ENCODE results near the gene SPTLC3.

Gene SPTLC3

DNA sequence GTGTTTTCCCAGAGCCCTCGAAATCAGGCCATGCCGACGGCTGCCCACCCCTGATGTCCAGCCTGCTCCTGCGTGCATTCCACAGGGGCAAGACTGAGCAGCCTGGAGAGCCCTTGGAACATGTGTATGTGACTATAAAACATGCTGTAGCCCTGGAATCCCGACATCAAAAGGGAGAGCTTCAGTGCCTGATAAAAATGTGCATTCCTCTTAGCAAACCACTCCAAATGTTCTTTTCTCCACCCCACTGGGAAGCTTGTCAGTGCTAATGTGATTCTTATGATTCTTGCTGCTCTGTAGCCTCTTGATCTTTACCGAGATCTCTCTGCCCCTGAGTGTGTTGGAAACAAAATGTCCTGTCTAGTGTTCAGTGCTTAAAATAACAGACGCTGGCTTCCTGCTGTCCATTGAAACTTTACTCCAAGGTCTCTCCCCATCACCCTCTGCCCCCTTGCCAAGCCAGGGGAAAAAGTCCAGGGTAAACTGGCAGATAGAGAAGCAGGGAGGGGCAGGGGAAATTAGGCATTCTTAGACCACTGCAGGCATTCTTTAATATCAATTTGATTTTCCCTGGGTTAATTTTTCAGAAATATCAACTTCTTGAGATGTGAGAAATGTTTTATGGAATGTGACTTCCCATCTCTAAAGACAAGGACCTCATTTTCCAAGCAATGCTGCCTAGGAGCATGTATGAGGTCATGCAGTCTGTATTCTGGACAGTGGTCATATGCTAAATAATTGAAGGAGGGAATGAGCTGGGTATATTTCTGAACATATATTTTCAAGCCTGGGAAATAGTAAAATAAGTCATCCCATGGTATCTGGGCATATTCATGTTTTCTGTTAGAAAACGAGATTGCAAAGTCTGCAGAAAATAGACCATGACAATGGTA is 138.5 kb downstream of the SPTLC3 start:
- DNase-seq = no peak

DNA sequence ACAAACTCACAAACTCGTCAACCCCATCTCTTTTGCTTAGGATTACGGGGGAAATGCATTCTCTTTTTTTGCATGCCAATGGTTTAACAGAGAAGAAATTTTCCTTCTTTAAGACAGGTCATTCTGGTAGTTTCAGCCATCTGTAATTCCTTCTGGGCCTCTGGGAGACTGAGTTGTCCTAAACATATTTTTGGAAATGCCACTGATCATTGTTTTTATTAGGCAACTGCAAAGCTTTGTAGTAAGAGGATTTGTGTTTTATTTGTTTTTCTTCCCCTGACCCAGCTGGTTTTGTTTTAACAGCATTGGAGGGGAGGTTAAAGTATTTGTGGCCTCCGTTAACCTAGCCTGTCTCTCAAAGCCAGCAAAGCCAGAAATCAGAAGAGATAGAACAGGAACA is 139.2 kb downstream of the SPTLC3 start:
- DNase-seq = no peak

- DNase-seq = no peak
Measured at GRCh38 chr20:13148402-13148801, 139.6 kb downstream of the SPTLC3 start.

GRCh38 chr20:13148961-13149360 is 140.2 kb downstream of the SPTLC3 start:
- DNase-seq = no peak

DNA sequence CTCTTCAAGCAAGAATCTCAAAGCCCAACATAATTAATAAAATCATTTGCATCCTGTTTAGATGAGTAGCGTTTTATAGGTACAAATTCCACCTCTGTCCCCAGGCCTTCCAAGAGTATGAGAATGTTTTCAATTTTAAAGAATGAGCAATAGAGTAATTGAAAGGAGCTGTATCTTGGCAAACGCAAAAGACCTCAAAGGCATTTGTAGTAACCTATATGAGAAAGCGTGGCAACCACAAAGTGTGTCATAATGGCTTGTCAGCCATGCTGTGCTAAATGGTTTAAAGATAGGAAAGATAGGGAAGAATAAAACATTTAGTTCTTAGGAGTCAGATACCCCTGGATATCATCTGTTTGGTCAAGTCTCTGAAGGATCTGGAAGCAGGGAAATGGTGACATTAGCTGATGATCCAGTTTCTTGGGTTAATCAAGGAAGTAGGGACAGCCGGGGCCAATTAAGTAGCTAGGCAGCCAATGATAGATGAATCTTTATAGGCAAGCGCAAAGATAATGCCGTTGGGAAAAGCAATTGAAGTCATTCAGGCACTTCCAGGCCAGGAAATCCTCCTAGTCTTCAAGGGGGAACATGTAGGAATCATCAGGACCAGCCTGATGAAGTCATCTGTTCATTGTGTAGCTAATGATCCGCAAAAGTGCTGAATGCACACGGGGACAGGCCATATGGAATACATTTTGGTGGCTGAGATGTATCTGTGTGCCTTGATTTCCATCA is 140.8 kb downstream of the SPTLC3 start:
- DNase-seq = no peak

DNA sequence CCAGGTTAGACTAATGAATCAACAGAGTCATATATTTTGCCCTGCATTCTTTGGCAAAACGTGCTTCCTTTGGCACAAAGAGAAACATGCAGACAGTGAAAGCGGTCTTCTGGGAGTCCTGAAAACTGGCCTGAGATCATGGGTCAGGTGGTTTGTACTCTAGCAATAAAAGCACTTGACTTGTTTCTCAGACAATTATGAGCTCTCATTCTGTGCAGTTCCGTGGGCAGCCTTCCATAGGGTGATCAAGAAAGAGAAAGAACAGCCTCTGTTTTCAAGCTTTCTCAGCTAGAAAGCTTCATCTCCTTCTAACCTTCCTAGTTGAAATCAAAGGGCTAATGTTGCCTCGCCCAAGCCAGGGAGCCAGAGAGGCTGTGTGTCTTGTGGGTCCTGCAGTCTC is 149.6 kb downstream of the SPTLC3 start:
- DNase-seq = no peak

- DNase-seq = no peak
Measured at GRCh38 chr20:13159889-13160288, 151.1 kb downstream of the SPTLC3 start.

DNA sequence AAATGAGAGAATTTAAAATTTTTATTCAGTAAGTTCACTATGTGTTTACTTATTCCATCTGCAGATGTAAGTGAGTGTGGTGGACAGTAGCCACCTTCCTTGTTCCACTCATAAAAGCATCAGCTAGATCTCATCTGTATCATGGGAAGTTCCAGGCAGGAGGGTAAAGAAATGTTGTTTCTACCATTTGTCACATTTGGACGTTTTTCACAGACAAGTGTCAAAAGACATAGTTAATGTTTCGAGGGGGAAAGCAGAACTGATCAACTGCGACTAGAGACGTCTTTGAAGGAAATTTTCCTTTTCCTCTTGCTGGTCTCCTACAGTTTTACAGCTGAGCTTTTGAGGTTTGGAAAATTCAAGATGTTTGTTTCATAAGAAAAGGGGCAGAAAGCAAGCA is 156.4 kb downstream of the SPTLC3 start:
- DNase-seq = no peak

GRCh38 chr20:13166011-13166410 is 157.2 kb downstream of the SPTLC3 start:
- DNase-seq = no peak

DNA sequence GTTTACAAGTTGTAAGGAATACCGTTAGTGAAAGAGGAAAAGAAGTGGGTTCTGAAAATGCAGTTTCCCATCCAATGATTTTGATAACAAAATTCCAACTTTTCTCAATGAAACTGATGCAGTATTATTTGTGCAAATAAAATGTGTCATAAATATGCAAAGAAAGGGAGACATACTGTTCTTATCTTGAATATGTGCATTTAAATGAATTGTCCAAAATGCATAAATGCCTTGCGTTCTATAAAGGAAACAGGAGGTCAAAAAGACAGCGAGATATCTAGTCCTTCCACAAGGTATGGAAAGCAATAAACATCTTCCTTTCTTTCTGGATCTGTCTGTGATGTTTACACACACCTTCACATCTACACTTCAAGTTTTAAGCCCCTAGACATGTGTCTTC is 157.7 kb downstream of the SPTLC3 start:
- no peak for DNase-seq

DNA sequence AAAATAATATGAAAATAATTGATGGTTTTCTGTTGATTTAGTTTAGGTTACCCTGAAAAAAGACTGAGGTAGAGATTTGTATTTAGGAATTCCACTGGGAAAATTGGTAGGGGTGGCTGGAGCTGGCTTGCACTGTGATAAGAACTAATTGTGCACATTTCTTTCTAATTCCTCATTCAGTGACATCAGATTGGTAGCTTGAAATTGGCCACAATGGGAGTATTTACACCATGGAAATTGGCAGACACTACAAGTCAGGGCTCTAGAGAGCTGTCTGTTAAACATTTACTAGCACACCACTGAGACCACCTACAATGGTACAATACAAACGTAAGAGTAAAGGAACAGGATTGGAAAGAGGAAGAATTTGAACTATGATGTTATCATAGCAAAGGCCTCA is 160.3 kb downstream of the SPTLC3 start:
- DNase-seq = no peak

GRCh38 chr20:13170771-13171170 is 162.0 kb downstream of the SPTLC3 start:
- no peak for DNase-seq

- no peak for DNase-seq
Measured at GRCh38 chr20:13173201-13173600, 164.4 kb downstream of the SPTLC3 start.

DNA sequence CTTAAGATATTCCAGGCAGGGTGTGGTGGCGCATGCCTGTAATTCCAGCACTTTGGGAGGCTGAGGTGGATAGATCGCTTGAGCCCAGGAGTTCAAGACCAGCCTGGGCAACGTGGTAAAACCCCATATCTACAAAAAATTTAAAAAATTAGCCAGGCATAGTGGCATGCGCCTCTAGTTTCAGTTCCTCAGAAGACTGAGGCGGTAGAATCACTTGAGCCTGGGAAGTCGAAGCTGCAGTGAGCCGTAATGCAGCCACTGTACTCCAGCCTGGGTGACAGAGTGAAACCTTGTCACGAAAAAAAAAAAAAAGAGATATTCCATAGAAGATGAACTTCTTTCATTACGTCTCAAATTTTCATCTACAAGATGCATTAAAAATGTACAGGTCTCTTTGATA is 165.6 kb downstream of the SPTLC3 start:
- no peak for DNase-seq

- DNase-seq = no peak
Measured at GRCh38 chr20:13180986-13181889, 172.5 kb downstream of the SPTLC3 start.

GRCh38 chr20:13183005-13183404 is 174.2 kb downstream of the SPTLC3 start:
- no peak for DNase-seq

DNA sequence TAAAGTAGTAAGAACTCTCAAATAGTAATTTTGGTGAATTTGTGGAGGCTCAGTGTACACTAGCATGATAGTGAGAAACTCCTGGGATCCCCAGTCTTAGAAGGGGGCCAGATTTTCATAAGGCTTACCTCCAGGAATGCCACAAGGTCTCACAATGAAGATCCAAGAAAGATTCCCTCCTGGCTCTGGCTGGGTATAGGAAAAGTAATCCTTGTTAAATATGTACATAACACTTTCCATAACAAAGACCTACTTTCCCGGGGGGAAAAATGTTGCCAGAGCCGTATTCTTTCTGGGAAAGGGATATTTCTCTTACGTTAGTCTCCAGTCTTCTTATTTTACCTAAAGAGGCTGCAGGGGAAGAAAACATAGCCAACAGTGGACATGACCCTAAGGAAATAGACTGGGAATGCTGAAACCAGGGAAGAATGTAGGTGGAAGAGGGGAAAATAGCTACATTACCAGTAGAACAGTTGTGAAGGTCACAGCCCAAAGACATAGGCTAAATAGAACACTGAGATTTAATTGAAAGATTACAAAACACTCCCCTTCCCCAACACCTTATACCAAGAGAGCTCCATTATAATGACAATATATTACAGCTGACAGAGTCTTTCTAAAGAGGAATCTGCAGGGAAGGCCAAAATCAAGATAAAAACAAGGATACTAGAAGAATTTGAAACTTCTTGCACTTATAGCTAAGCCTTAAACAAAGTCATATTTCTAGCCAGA is 177.4 kb downstream of the SPTLC3 start:
- DNase-seq = no peak

- no peak for DNase-seq
Measured at GRCh38 chr20:13187899-13188298, 179.1 kb downstream of the SPTLC3 start.

DNA sequence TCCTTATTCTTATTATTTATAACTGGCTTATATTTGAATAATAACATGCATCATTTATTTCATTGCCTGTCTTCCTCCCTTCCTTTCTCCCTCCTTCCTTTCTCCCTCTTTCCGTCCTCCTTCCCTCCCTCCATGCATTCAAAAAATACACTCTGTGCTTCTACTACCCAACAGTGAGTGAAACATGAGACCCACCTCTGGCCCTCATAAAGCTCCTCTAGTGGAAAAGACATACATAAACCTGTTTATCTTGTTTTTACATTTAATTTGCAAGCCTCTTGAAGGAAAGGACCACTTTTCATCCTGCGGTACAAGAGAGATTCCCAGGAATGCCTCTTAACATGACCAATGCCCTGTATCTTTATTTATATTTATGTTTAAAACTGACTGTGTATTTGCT is 190.5 kb downstream of the SPTLC3 start:
- DNase-seq = no peak

DNA sequence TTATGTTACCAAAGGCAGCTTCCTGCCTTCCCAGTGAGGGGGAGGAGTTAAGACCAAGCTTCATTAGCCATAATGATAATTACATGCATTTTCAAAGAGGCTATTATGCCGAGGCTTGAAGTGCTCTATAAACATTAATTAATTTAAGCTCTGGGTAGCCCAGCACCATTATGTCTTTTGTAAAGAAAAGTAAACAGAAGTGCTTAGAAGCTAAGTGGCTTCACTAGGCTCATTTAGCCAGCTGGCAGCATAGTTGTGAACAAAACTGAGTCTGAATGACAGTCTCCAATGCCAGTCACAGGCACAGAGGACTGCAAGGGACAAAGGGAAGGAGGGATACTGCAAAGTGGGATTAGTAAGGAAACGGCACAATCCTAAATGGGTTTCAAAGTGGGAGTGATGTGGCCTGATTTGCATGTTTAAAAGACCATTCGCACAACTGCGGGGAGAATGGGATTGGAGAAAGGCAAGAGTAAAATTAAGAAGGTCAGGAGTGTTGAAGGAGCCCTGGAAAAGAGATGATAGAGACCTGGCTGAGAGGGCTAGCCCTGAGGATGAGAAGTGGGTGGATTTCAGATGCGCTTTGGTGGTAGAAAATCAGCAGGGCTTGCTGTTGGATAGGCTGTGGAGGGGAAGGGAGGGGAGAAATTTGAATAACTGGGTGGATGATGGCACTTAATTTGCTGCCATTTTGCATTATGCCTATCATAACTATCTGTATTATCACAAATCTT is 192.2 kb downstream of the SPTLC3 start:
- no peak for DNase-seq

DNA sequence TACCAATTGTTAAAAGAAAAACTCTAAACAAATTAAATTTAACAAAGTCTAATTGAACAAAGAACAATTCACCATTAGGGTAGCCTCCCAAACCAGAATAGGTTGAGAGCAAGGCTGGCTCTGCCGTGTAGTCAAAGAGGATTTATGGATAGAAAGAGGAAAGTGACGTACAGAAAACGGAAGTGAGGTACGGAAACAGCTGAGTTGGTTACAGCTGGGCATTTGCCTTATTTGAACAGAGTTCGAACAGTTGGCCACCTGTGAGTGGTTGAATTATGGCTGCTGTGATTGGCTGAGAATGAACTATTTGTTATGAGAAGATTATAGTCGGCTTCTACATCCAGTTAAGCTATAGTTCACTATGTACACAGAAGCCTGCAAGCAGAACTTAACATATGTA is 193.8 kb downstream of the SPTLC3 start:
- DNase-seq = no peak

GRCh38 chr20:13205425-13205824 is 196.7 kb downstream of the SPTLC3 start:
- DNase-seq = no peak

All from 8988T (cell line).